Measurements from ENCODE around the gene EEF1G. TPM values are rescaled to one million over a fixed set of nuclear protein-coding genes. Genes with fewer than 3 reads are reported as not detected.
A peak's percentile ranks its signal among the peaks of the same experiment; 100 is the strongest.

EEF1G gene
- total and polyA plus RNA-seq, 9 of the 15 experiments (the other 6 are each of a cell fraction or from before 2014, with no cell fraction given), result 985 to 2,349 (median 2,035) TPM

DNA sequence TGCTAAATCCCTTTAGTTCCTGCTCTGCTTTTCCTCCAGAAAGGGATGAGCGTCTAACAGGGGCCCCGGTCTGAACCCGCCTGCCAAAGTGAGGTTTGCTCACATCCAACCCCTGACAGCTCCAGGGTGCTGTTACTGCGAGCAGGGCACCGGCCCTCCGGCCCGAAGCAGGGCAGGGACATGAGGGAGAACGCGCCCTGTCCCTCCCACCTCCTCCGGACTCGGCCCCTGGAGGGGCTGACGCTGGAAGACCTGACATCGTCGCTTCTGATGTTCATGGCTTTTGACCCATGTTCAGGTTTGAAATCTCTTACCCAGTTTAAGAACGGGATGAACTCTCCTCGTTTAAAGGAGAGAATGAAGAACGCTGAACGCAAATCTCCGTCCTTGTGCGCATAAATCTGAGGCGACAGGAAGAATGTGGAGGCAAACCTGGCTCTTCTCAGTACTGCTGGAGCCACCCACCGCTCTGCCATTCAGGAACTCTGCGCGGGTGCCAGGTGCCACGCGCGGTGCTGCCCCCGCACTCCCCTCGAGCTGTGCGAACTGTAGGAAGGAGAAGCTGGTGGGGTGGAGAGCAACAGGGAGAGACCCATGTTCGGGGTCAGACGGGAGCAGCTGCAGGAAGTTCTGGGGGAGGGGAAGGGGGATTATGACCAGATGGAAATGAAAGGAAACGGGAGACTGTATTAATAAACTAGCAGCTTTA, 826 bp upstream of the EEF1G start (continued):
- TF ChIP-seq SAP30 (IDR thresholded peaks at IDR 0.05; ENCODE audit: borderline replicate concordance, insufficient read depth, low read depth, low read length, poor library complexity, severe bottlenecking) (peak; percentile 48), MAFF (IDR thresholded peaks at IDR 0.05; ENCODE audit: low read length) (no peak), ZNF311 (CRISPR knock-in tag; IDR thresholded peaks at IDR 0.05) (no peak), ESRRA (IDR thresholded peaks at IDR 0.05; ENCODE audit: borderline replicate concordance, low read depth) (no peak), ZNF766 (CRISPR knock-in tag; conservative IDR thresholded peaks at IDR 0.05) (no peak), MYC (IDR thresholded peaks at IDR 0.05; ENCODE audit: low read depth, low read length) (no peak), MYC (CRISPR knock-in tag; IDR thresholded peaks at IDR 0.05; ENCODE audit: borderline replicate concordance, low read depth) (peak; percentile 81; the same call in 1 of the 2 replicates), NR4A1 (CRISPR knock-in tag; IDR thresholded peaks at IDR 0.05) (no peak), NR4A1 (tag; IDR thresholded peaks at IDR 0.05) (no peak), POLR2AphosphoS2 (IDR thresholded peaks at IDR 0.05; ENCODE audit: low read length) (peak; percentile 33; the same call in 1 of the 2 replicates), ZNF232 (CRISPR knock-in tag; IDR thresholded peaks at IDR 0.05) (no peak), LCOR (CRISPR knock-in tag; IDR thresholded peaks at IDR 0.05) (peak; percentile 17; the same call in 1 of the 2 replicates), SLC30A9 (CRISPR knock-in tag; IDR thresholded peaks at IDR 0.05) (no peak)
- TF ChIP-seq, protein P1, sequence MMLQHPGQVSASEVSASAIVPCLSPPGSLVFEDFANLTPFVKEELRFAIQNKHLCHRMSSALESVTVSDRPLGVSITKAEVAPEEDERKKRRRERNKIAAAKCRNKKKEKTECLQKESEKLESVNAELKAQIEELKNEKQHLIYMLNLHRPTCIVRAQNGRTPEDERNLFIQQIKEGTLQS (IDR thresholded peaks at IDR 0.05), result no peak
- TF ChIP-seq, protein P1 (CRISPR knock-in tag; conservative IDR thresholded peaks at IDR 0.05), result no peak
- TF ChIP-seq, protein P2, sequence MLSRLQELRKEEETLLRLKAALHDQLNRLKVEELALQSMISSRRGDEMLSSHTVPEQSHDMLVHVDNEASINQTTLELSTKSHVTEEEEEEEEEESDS (CRISPR knock-in tag; IDR thresholded peaks at IDR 0.05), result no peak
- TF ChIP-seq, protein P3, sequence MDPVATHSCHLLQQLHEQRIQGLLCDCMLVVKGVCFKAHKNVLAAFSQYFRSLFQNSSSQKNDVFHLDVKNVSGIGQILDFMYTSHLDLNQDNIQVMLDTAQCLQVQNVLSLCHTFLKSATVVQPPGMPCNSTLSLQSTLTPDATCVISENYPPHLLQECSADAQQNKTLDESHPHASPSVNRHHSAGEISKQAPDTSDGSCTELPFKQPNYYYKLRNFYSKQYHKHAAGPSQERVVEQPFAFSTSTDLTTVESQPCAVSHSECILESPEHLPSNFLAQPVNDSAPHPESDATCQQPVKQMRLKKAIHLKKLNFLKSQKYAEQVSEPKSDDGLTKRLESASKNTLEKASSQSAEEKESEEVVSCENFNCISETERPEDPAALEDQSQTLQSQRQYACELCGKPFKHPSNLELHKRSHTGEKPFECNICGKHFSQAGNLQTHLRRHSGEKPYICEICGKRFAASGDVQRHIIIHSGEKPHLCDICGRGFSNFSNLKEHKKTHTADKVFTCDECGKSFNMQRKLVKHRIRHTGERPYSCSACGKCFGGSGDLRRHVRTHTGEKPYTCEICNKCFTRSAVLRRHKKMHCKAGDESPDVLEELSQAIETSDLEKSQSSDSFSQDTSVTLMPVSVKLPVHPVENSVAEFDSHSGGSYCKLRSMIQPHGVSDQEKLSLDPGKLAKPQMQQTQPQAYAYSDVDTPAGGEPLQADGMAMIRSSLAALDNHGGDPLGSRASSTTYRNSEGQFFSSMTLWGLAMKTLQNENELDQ (CRISPR knock-in tag; IDR thresholded peaks at IDR 0.05; ENCODE audit: borderline replicate concordance), result no peak
- TF ChIP-seq, protein P4, sequence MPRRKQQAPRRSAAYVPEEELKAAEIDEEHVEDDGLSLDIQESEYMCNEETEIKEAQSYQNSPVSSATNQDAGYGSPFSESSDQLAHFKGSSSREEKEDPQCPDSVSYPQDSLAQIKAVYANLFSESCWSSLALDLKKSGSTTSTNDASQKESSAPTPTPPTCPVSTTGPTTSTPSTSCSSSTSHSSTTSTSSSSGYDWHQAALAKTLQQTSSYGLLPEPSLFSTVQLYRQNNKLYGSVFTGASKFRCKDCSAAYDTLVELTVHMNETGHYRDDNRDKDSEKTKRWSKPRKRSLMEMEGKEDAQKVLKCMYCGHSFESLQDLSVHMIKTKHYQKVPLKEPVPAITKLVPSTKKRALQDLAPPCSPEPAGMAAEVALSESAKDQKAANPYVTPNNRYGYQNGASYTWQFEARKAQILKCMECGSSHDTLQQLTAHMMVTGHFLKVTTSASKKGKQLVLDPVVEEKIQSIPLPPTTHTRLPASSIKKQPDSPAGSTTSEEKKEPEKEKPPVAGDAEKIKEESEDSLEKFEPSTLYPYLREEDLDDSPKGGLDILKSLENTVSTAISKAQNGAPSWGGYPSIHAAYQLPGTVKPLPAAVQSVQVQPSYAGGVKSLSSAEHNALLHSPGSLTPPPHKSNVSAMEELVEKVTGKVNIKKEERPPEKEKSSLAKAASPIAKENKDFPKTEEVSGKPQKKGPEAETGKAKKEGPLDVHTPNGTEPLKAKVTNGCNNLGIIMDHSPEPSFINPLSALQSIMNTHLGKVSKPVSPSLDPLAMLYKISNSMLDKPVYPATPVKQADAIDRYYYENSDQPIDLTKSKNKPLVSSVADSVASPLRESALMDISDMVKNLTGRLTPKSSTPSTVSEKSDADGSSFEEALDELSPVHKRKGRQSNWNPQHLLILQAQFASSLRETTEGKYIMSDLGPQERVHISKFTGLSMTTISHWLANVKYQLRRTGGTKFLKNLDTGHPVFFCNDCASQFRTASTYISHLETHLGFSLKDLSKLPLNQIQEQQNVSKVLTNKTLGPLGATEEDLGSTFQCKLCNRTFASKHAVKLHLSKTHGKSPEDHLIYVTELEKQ (CRISPR knock-in tag; IDR thresholded peaks at IDR 0.05), result no peak

All from K562 (cell line).